IPS-18a (cell line): ENCODE data around the gene HECTD2.

Experiments
- H3K27ac ChIP-seq: one replicate; pipeline ENCODE4 v1.5.1; 2013; ENCODE audit warnings: low read length
- H3K27me3 ChIP-seq: one replicate; pipeline ENCODE4 v1.6.1; 2013; ENCODE audit warnings: mild to moderate bottlenecking, low read length; ENCODE audit not compliant: control insufficient read depth, insufficient read depth
- H3K36me3 ChIP-seq: one replicate; pipeline ENCODE4 v1.6.1; 2013; ENCODE audit warnings: low read depth, low read length; ENCODE audit not compliant: control insufficient read depth
- H3K4me1 ChIP-seq: one replicate; pipeline ENCODE4 v1.6.1; 2013; ENCODE audit warnings: low read depth, low read length; ENCODE audit not compliant: control insufficient read depth
- H3K4me3 ChIP-seq: one replicate; pipeline ENCODE4 v1.5.1; 2013; ENCODE audit warnings: low read length
- H3K9ac ChIP-seq: one replicate; pipeline ENCODE4 v1.6.1; 2013; ENCODE audit warnings: mild to moderate bottlenecking, low read length, moderate library complexity
- H3K9me3 ChIP-seq: one replicate; pipeline ENCODE4 v1.6.1; 2013; ENCODE audit warnings: low read depth, low read length; ENCODE audit not compliant: control insufficient read depth

Gene HECTD2

GRCh38 chr10:91487911-91488582 is 77.9 kb downstream of the HECTD2 start:
- no peak overlapping the region for H3K27ac ChIP-seq
- no peak overlapping the region for H3K9ac ChIP-seq
- no peaks in the 10 kb centered on the region for H3K9me3 ChIP-seq
- no peaks in the 10 kb centered on the region for H3K27me3 ChIP-seq
- peaks cover 8% of the 10 kb centered on the region for H3K36me3 ChIP-seq
- H3K4me1 ChIP-seq, result no peaks in the 10 kb centered on the region
- no peak overlapping the region for H3K4me3 ChIP-seq

GRCh38 chr10:91493313-91493712 is 83.2 kb downstream of the HECTD2 start:
- no peak overlapping the region for H3K27ac ChIP-seq
- H3K4me3 ChIP-seq, result no peak overlapping the region
- no peaks in the 10 kb centered on the region for H3K27me3 ChIP-seq

DNA sequence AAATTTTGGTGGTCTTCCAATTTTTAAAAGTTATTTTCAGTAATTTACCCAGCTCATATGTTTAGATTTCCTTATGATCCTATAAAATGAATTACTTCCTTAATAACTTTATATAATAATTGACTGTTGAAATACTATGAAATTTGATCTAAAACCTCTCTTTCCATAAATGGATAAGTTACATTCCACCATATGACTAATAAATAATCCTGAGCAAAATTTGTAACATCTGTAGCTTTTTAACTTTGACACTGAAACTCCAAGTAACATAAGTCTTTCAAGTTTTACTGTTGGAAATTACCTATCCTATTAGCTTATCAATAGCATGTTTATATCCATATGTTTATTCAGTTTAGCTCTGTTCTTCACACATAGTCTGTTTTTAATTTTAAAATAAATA is 85.3 kb downstream of the HECTD2 start:
- no peak overlapping the region for H3K4me3 ChIP-seq
- H3K9ac ChIP-seq, result no peak overlapping the region
- H3K27me3 ChIP-seq, result no peaks in the 10 kb centered on the region
- no peak overlapping the region for H3K27ac ChIP-seq
- H3K9me3 ChIP-seq, result no peaks in the 10 kb centered on the region
- H3K4me1 ChIP-seq, result no peaks in the 10 kb centered on the region
- H3K36me3 ChIP-seq, result peaks cover 9% of the 10 kb centered on the region

More at GRCh38 chr10:91493313-91493712, 83.2 kb downstream of the HECTD2 start:
- Histone ChIP-seq H3K4me1 (no peaks in the 10 kb centered on the region), H3K9ac (no peak overlapping the region), H3K9me3 (no peaks in the 10 kb centered on the region), H3K36me3 (no peaks in the 10 kb centered on the region)

- no peaks in the 10 kb centered on the region for H3K9me3 ChIP-seq
- H3K36me3 ChIP-seq, result peaks cover 10% of the 10 kb centered on the region
- H3K27ac ChIP-seq, result no peak overlapping the region
- H3K9ac ChIP-seq, result no peak overlapping the region
- no peaks in the 10 kb centered on the region for H3K4me1 ChIP-seq
- H3K4me3 ChIP-seq, result no peak overlapping the region
- H3K27me3 ChIP-seq, result no peaks in the 10 kb centered on the region
Measured at GRCh38 chr10:91496016-91496415, 85.9 kb downstream of the HECTD2 start.

- H3K36me3 ChIP-seq, result peaks cover 4% of the 10 kb centered on the region
- H3K4me1 ChIP-seq, result no peaks in the 10 kb centered on the region
- H3K27me3 ChIP-seq, result no peaks in the 10 kb centered on the region
- no peaks in the 10 kb centered on the region for H3K9me3 ChIP-seq
- no peak overlapping the region for H3K4me3 ChIP-seq
- no peak overlapping the region for H3K9ac ChIP-seq
- H3K27ac ChIP-seq, result no peak overlapping the region
Measured at GRCh38 chr10:91511549-91512330, 101.6 kb downstream of the HECTD2 start.

DNA sequence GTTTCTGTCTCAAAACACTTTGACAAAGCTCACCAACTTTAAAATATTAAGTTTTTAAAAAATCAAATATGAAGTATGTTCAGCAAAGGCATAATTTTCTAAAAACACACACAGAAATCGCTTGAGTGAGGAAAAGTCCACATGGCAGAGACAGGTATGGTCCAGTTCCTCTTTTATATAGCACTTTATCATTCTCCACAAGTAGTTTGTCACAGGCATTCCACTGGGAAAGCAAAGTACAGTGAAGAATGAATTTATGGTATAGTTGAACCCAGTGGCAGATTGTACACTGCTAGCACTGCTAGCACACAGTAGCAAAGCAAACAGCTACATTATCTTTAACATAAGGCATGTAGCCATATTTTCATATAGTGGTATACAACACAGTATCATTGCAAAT is 102.3 kb downstream of the HECTD2 start:
- H3K4me3 ChIP-seq, result no peak overlapping the region
- no peak overlapping the region for H3K27ac ChIP-seq
- no peaks in the 10 kb centered on the region for H3K27me3 ChIP-seq
- peaks cover 4% of the 10 kb centered on the region for H3K36me3 ChIP-seq
- no peaks in the 10 kb centered on the region for H3K9me3 ChIP-seq
- H3K9ac ChIP-seq, result no peak overlapping the region
- no peaks in the 10 kb centered on the region for H3K4me1 ChIP-seq

GRCh38 chr10:91513598-91514424 is 103.7 kb downstream of the HECTD2 start:
- no peaks in the 10 kb centered on the region for H3K4me1 ChIP-seq
- H3K9ac ChIP-seq, result no peak overlapping the region
- H3K27me3 ChIP-seq, result no peaks in the 10 kb centered on the region
- H3K4me3 ChIP-seq, result no peak overlapping the region
- H3K9me3 ChIP-seq, result no peaks in the 10 kb centered on the region
- no peak overlapping the region for H3K27ac ChIP-seq
- H3K36me3 ChIP-seq, result peaks cover 4% of the 10 kb centered on the region

- Histone ChIP-seq H3K4me1 (no peaks in the 10 kb centered on the region), H3K9ac (no peak overlapping the region), H3K4me3 (no peak overlapping the region), H3K27ac (no peak overlapping the region), H3K9me3 (no peaks in the 10 kb centered on the region), H3K27me3 (no peaks in the 10 kb centered on the region), H3K36me3 (peaks cover 4% of the 10 kb centered on the region)
Measured at GRCh38 chr10:91514787-91515186, 104.6 kb downstream of the HECTD2 start.

- H3K27me3 ChIP-seq, result no peaks in the 10 kb centered on the region
- H3K9me3 ChIP-seq, result no peaks in the 10 kb centered on the region
- H3K4me3 ChIP-seq, result no peak overlapping the region
- H3K36me3 ChIP-seq, result peaks cover 4% of the 10 kb centered on the region
- H3K4me1 ChIP-seq, result no peaks in the 10 kb centered on the region
- no peak overlapping the region for H3K9ac ChIP-seq
- no peak overlapping the region for H3K27ac ChIP-seq
Measured at GRCh38 chr10:91517394-91517793, 107.2 kb downstream of the HECTD2 start.

DNA sequence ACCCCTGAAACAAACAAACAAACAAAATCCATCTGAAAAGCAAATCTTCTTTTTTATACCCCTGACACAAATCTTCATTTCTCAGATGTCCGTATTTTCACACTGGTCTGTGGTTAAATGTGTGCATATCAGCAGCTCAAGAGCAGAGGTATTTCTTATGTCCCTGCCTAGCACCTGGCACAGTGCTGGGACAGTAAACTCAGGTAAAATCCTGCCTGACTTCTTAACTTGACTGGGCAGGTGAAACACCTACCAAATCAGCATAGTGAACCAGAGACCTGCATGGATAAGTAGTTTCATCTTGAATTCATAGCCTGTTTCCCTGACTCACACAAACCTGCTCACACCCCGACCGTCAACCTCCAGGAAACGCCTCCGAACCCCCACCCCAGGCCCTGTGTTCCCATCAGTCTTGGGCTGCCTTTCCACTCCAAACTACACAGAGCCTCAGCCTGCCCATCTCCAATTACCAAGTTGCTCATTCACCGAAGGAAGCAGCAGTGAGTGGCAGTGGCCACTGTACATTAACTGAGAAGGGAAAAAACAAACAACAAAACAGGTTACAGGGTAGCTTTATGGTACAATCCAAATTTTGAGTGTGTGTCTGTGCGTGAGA is 109.9 kb downstream of the HECTD2 start:
- no peak overlapping the region for H3K27ac ChIP-seq
- no peaks in the 10 kb centered on the region for H3K27me3 ChIP-seq
- no peaks in the 10 kb centered on the region for H3K36me3 ChIP-seq
- H3K4me3 ChIP-seq, result no peak overlapping the region
- H3K4me1 ChIP-seq, result no peaks in the 10 kb centered on the region
- H3K9me3 ChIP-seq, result no peaks in the 10 kb centered on the region
- no peak overlapping the region for H3K9ac ChIP-seq

- H3K36me3 ChIP-seq, result no peaks in the 10 kb centered on the region
- H3K9me3 ChIP-seq, result no peaks in the 10 kb centered on the region
- H3K27me3 ChIP-seq, result no peaks in the 10 kb centered on the region
- no peak overlapping the region for H3K4me3 ChIP-seq
- H3K4me1 ChIP-seq, result no peaks in the 10 kb centered on the region
- H3K27ac ChIP-seq, result no peak overlapping the region
- no peak overlapping the region for H3K9ac ChIP-seq
Measured at GRCh38 chr10:91520661-91521060, 110.5 kb downstream of the HECTD2 start.
